Adrenal gland (tissue), 12 donors: ENCODE data around the gene NINJ1. TPM values are rescaled to one million over a fixed set of nuclear protein-coding genes. Genes with fewer than 3 reads are reported as not detected.

Source experiments
- DNase-seq, 7 donors: peaks; one replicate each; pipeline ENCODE4 v3.0.0-alpha.2; 2019 to 2020
- H3K27ac ChIP-seq, 5 donors: fragments of 200-600 bp; sonication (generic) in 4 of 5; 1 replicate in 3 of 5; 2 replicates in 2 of 5; pipeline versions ENCODE4 v1.5.1 to v1.8.0; 2016 to 2020; ENCODE audit warnings: mild to moderate bottlenecking in 1 of 5
- H3K27me3 ChIP-seq: fragments of 200-600 bp; 2 replicates; pipeline ENCODE4 v1.8.0; 2021
- H3K36me3 ChIP-seq, 2 donors: fragments of 200-600 bp; replicated peaks in 1 of 2; 1 replicate in 1 of 2; 2 replicates in 1 of 2; pipeline versions ENCODE4 v1.5.1 to v1.8.0; 2018 to 2022
- H3K4me1 ChIP-seq, 2 donors: fragments of 200-600 bp; replicated peaks in 1 of 2; 1 replicate in 1 of 2; 2 replicates in 1 of 2; pipeline versions ENCODE4 v1.5.1 to v1.8.0; 2018 to 2021
- H3K4me3 ChIP-seq, 4 donors: fragments of 200-600 bp; sonication (generic) in 3 of 4; one replicate each; pipeline ENCODE4 v1.5.1; 2016 to 2018
- H3K9me3 ChIP-seq, 3 donors: fragments of 200-600 bp; sonication (generic) in 1 of 3; replicated peaks in 1 of 3; 1 replicate in 2 of 3; 2 replicates in 1 of 3; pipeline versions ENCODE4 v1.5.1 to v1.8.0; 2016 to 2021
- CTCF ChIP-seq, 6 experiments: fragments of 450-650 bp in 4 of 6; fragments of 200-600 bp in 2 of 6; sonication (generic) in 1 of 6; IDR thresholded peaks; 1 replicate in 5 of 6; 2 replicates in 1 of 6; pipeline versions ENCODE4 v1.5.1 to v1.8.0; 2016 to 2021; ENCODE audit warnings: antibody characterized with exemption in 6 of 6, mild to moderate bottlenecking in 2 of 6, moderate library complexity in 1 of 6
- POLR2A ChIP-seq, 2 donors: fragments of 450-650 bp; IDR thresholded peaks; one replicate each; pipeline ENCODE4 v1.6.1; 2017; ENCODE audit warnings: antibody characterized with exemption in 2 of 2, mild to moderate bottlenecking in 2 of 2, moderate library complexity in 1 of 2
- WGBS, 4 donors: extraction: QIAGEN DNeasy Blood & Tissue Kit in 2 of 4; methylation state at CpG; one replicate each; pipeline versions ENCODE4 v1.1.5 to v1.1.7; 2013 to 2017; 5-methylcytosine and 5-hydroxymethylcytosine counted together
- intact Hi-C, 2 donors: fragments of 100-400 bp; cut with DNase I; formaldehyde crosslinking; loops; one replicate each; pipeline versions ENCODE4 v1.14.1 to v1.15.0; 2022 to 2023
- polyA plus RNA-seq, 3 donors: library from polyadenylated mRNA; stranded (reverse); fragments of 200-250 nt in 2 of 3; fragments of 350-450 nt in 1 of 3; fragmentation: Illumina TruSeq in 1 of 3; extraction: RNeasy Lipid Tissue Mini Kit (QIAGEN cat#74804) in 1 of 3; gene quantifications; one replicate each; pipeline ENCODE4 v1.2.3, GENCODE V29; 2013 to 2014
- total RNA-seq, 9 donors: library from RNA; depleted of rRNA in 4 of 9; stranded (reverse); fragments of >200 nt in 4 of 9; fragments of 120-200 nt in 1 of 9; fragmentation: NEBNext Ultra II Directional in 1 of 9; extraction: Animal tissue kit (Norgen Biotek cat#: 25700) in 1 of 9; gene quantifications; one replicate each; pipeline versions ENCODE4 v1.1.0 to v1.2.4, GENCODE V29; 2013 to 2023
- donor health status: healthy with polysubstance abuse.
- donor health status: Bipolar disorder and iron deficiency.
- donor health status: DM: yes; HTN: yes; CAD: no.
- donor health status: DM: no; HTN: no; CAD: no.
- donor health status: DM: no; HTN: no; CAD: no.
- donor health status: DM: yes; HTN: yes; CAD: no.

Gene NINJ1
- total and polyA plus RNA-seq, 12 donors = 25.6 to 339 (median 161) TPM

- TF ChIP-seq CTCF (IDR thresholded peaks at IDR 0.05) = no peak
- TF ChIP-seq POLR2A (IDR thresholded peaks at IDR 0.05) = no peak
- no peak for DNase-seq
- Histone ChIP-seq H3K36me3 (no peaks in the 10 kb centered on the region), H3K27ac (no peak overlapping the region), H3K4me1 (peaks cover 0 to 6% of the 10 kb centered on the region in 2 donors), H3K9me3 (no peaks in the 10 kb centered on the region), H3K27me3 (no peaks in the 10 kb centered on the region), H3K4me3 (no peak overlapping the region)
- intact Hi-C loops = no loop called here
- WGBS, 4 donors = 96 to 100% (median 98%) methylated on average over 2 of the region's 2 CpGs
Observed at GRCh38 chr9:93076792-93077128, 57.3 kb downstream of the NINJ1 start.

- no peaks in the 10 kb centered on the region for H3K27me3 ChIP-seq
- 90 to 95% (median 93%) methylated on average over 11 to 12 of the region's 12 CpGs for WGBS, 4 donors
- no peak overlapping the region for H3K27ac ChIP-seq
- no peaks in the 10 kb centered on the region for H3K36me3 ChIP-seq
- no peaks in the 10 kb centered on the region for H3K9me3 ChIP-seq
- intact Hi-C loops = no loop called here
- no peak for TF ChIP-seq POLR2A (IDR thresholded peaks at IDR 0.05)
- no peak for TF ChIP-seq CTCF (IDR thresholded peaks at IDR 0.05)
- H3K4me3 ChIP-seq = no peak overlapping the region
- peaks cover 0 to 6% of the 10 kb centered on the region in 2 donors for H3K4me1 ChIP-seq
- no peak for DNase-seq
Observed at GRCh38 chr9:93076101-93076791, 57.8 kb downstream of the NINJ1 start.

GRCh38 chr9:93072383-93072795 is 61.7 kb downstream of the NINJ1 start:
- 15 to 26% (median 24%) methylated on average over 3 to 5 of the region's 5 CpGs for WGBS, 4 donors
- TF ChIP-seq POLR2A (IDR thresholded peaks at IDR 0.05) = no peak
- TF ChIP-seq CTCF (IDR thresholded peaks at IDR 0.05) = no peak
- H3K27ac ChIP-seq = peak overlapping the region in 1 of 5 donors; percentile 13
- no peaks in the 10 kb centered on the region for H3K36me3 ChIP-seq
- intact Hi-C loops = no loop called here
- H3K4me1 ChIP-seq = peaks cover 0 to 6% of the 10 kb centered on the region in 2 donors
- H3K9me3 ChIP-seq = no peaks in the 10 kb centered on the region
- peak; percentile 51 to 83 (median 66) for DNase-seq
- H3K4me3 ChIP-seq = no peak overlapping the region
- no peaks in the 10 kb centered on the region for H3K27me3 ChIP-seq

Other genes starting within 250 kb of the NINJ1 start
- 1 to 10 TPM in 8 of 9 donors, under 1 TPM in 1; 0.89 to 7.6 (median 6.7) TPM for gene FGD3, start 186.7 kb downstream of the NINJ1 start, total RNA-seq
- gene FGD3, start 186.7 kb downstream of the NINJ1 start, polyA plus RNA-seq = 1 to 10 TPM in 2 of 3 donors, under 1 TPM in 1; 0.92 to 5.6 (median 3.7) TPM
- 1 to 10 TPM; 1.4 to 4.9 (median 3.3) TPM for gene SUSD3, start 75.5 kb downstream of the NINJ1 start, total RNA-seq
- gene SUSD3, start 75.5 kb downstream of the NINJ1 start, polyA plus RNA-seq = 1 to 10 TPM in 2 of 3 donors, under 1 TPM in 1; 0.60 to 1.7 (median 1.1) TPM
- gene CARD19, start 38.0 kb downstream of the NINJ1 start, total RNA-seq = 10 to 100 TPM; 29.7 to 75.0 (median 39.9) TPM
- gene CARD19, start 38.0 kb downstream of the NINJ1 start, polyA plus RNA-seq = 10 to 100 TPM; 10.7 to 69.1 (median 68.4) TPM
- gene WNK2, start 49.9 kb upstream of the NINJ1 start, total RNA-seq = 10 to 100 TPM in 3 of 9 donors, 1 to 10 TPM in 6; 1.1 to 14.9 (median 8.3) TPM
- gene WNK2, start 49.9 kb upstream of the NINJ1 start, polyA plus RNA-seq = 10 to 100 TPM in 1 of 3 donors, 1 to 10 TPM in 2; 3.3 to 17.6 (median 9.2) TPM